Measurements from ENCODE around the gene LBR. TPM values are rescaled to one million over a fixed set of nuclear protein-coding genes. Genes with fewer than 3 reads are reported as not detected.

The LBR gene
- 95.9 TPM for total RNA-seq

DNA sequence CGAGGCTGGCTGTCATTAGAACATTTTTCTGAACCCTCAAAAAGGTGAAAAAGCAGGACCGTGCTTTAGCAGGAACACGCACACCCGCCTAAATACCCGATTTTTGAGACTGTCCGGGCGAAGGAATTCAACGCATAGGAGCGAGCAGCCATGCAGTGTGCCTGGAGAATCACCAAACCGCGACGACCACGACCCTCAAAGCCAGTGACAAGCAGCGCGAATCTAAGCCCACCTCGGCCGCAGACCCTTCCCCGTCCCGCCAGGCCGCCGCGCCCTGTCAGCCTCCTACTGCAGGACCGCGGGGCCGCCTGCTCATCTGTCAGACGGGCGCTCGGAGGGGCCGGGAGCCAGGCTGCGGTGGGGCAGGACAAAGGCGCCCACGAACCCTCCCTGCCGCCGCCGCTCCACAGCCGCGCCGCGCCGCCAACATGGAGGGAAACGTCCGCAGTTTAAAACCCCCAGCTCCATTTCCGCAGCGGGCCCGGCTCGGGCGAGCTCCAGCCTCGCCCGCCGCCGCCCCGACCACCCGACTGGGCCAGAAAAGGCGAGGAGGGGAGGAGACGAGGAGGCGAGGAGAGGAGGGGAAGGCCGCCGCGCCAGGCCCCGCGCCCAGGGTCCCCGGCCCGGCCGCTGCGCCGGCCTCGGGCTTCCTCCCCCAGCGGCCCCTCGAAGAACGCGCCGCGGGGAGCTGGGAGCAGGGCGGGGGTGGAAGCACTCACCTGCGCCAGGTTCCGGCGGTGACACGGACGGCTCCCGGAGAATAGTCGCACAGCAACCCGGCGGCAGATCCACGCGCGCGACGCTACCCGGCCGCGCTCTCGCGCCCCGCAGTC lies at the start of gene LBR:
Gene LBR, minus strand, starts transcription at position 804 of the 833 bp plus-strand sequence. CDS start 3,963 bp downstream, outside the sequence.

Other genes starting within 250 kb of the LBR start
- gene ENAH, start 225.1 kb upstream of the LBR start, total RNA-seq = 30.5 TPM